IPS-20b (cell line): ENCODE measurements around the gene TENM4.

Experiments
- H3K27ac ChIP-seq: one replicate; pipeline ENCODE4 v1.5.1; 2013; ENCODE audit warnings: low read length
- H3K27me3 ChIP-seq: 2 replicates; pipeline ENCODE4 v1.6.1; 2013; ENCODE audit warnings: mild to moderate bottlenecking, low read length, inconsistent platforms; ENCODE audit not compliant: insufficient read depth
- H3K36me3 ChIP-seq: 2 replicates; pipeline ENCODE4 v1.6.1; 2013; ENCODE audit warnings: low read depth, mild to moderate bottlenecking, inconsistent platforms, low read length, moderate library complexity; ENCODE audit not compliant: insufficient read depth
- H3K4me1 ChIP-seq: 2 replicates; pipeline ENCODE4 v1.6.1; 2013; ENCODE audit warnings: mild to moderate bottlenecking, control low read depth, inconsistent platforms, low read length, moderate library complexity; ENCODE audit not compliant: insufficient read depth
- H3K4me3 ChIP-seq: 2 replicates; pipeline ENCODE4 v1.5.1; 2013; ENCODE audit warnings: mild to moderate bottlenecking, low read length, inconsistent platforms
- H3K9ac ChIP-seq: 2 replicates; pipeline ENCODE4 v1.6.1; 2013; ENCODE audit warnings: low read depth, mild to moderate bottlenecking, inconsistent platforms, low read length, moderate library complexity
- H3K9me3 ChIP-seq: 2 replicates; pipeline ENCODE4 v1.6.1; 2013; ENCODE audit warnings: mild to moderate bottlenecking, low read depth, low read length, inconsistent platforms; ENCODE audit not compliant: insufficient read depth

TENM4 gene

GRCh38 chr11:78943154-78943553 lies 497.7 kb downstream of the TENM4 start:
- Histone ChIP-seq H3K36me3 (no peaks in the 10 kb centered on the region), H3K27me3 (no peaks in the 10 kb centered on the region), H3K27ac (no peak overlapping the region), H3K4me1 (peaks cover 17% of the 10 kb centered on the region), H3K4me3 (no peak overlapping the region), H3K9ac (no peak overlapping the region), H3K9me3 (no peaks in the 10 kb centered on the region)

DNA sequence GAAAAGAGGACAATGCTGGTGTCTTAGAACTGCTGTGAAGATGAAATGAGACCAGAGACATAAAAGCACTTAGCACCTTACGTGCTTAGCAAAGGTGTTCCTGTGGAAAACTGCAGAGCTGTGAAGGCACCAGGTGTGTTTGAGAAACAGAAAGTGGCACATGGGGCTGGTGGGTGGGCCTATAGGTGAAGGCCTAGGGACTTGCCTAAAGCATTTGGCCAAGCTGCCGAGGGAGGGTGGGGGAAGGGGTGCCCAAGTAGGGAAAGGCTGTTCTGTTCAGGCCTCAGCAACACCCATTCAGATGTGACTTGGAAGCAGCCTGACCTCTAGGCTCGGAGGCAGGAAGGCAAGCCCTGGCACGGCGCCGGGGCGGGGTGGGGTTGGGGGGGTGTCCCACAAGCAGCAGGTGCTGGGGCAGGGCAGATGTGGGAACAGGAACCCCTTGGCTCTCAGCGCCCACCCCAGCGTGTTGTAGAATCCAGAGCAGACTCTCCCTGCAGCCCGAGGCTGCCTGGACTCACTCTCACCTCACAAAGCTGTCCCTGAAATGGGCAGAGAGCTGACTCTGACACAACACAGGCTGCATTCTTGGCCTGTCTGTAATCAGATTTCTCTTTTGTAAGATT lies 499.5 kb downstream of the TENM4 start:
- no peaks in the 10 kb centered on the region for H3K9me3 ChIP-seq
- peaks cover 17% of the 10 kb centered on the region for H3K4me1 ChIP-seq
- H3K27me3 ChIP-seq, result no peaks in the 10 kb centered on the region
- H3K27ac ChIP-seq, result no peak overlapping the region
- H3K36me3 ChIP-seq, result no peaks in the 10 kb centered on the region
- H3K9ac ChIP-seq, result no peak overlapping the region
- H3K4me3 ChIP-seq, result no peak overlapping the region

- Histone ChIP-seq H3K27me3 (no peaks in the 10 kb centered on the region), H3K4me1 (peaks cover 17% of the 10 kb centered on the region), H3K4me3 (peak overlapping the region; percentile 16; the same call in 1 of the 2 replicates), H3K9me3 (no peaks in the 10 kb centered on the region), H3K9ac (no peak overlapping the region), H3K27ac (no peak overlapping the region), H3K36me3 (no peaks in the 10 kb centered on the region)
Observed at GRCh38 chr11:78940500-78941225, 500.2 kb downstream of the TENM4 start.

DNA sequence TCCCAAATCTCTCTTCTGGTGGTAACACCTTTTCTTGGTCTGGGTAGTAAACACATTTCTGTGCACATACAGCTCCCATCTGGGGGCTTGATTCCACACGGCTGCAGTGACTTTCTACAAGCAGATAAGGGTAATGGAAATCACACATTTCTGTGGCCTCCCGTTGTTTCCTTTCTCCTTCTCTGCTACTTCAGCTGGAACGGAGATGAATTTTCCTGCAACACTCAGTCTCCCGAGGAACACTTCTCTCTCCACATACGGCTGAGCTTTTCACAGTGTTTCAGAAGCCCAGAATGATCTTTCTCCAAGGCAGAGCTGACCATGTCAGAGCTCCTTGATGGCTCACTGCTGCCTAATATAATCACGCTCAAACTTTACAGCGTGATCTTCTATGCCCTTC lies 501.9 kb downstream of the TENM4 start:
- H3K27me3 ChIP-seq, result peaks cover 5% of the 10 kb centered on the region; the same call in 1 of the 2 replicates
- H3K27ac ChIP-seq, result no peak overlapping the region
- no peak overlapping the region for H3K4me3 ChIP-seq
- no peaks in the 10 kb centered on the region for H3K36me3 ChIP-seq
- H3K9ac ChIP-seq, result no peak overlapping the region
- no peaks in the 10 kb centered on the region for H3K9me3 ChIP-seq
- H3K4me1 ChIP-seq, result peaks cover 17% of the 10 kb centered on the region

- H3K27me3 ChIP-seq, result peaks cover 10% of the 10 kb centered on the region; the same call in 1 of the 2 replicates
- no peak overlapping the region for H3K4me3 ChIP-seq
- H3K9me3 ChIP-seq, result no peaks in the 10 kb centered on the region
- peaks cover 16% of the 10 kb centered on the region for H3K4me1 ChIP-seq
- no peak overlapping the region for H3K27ac ChIP-seq
- H3K36me3 ChIP-seq, result no peaks in the 10 kb centered on the region
- H3K9ac ChIP-seq, result no peak overlapping the region
Observed at GRCh38 chr11:78938036-78938435, 502.8 kb downstream of the TENM4 start.

DNA sequence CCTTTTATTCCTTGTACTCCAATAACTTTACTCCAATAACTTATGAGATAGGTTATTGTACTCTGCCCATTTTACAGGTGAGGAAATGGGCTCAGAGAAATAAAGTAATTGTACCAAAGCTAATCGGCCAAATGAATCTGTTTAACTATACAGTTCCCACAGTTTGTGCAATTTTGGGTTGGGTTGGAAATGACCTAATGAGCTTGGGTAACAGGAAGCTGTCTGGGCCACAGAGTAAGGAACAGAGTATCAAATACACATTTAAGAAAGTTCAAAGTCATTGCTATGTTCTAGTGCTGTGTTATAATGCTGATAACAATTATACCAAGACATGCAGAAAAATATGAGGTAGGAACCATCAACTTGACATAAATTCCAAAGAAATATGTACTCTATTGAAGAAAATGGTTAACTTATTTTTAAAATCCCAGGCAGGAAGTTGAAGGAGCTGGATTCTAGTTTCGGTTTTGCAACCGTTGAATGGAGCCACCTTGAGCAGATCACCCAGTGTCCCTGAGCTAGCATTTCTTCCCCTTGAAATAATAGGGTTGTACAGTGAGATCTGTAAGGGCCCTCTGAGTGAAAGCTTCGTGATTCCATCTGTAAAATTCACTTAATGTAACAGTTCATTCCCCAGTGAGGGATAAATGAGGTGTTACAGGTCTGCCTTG lies 505.3 kb downstream of the TENM4 start:
- H3K27ac ChIP-seq, result no peak overlapping the region
- no peak overlapping the region for H3K4me3 ChIP-seq
- H3K27me3 ChIP-seq, result peaks cover 35% of the 10 kb centered on the region
- H3K9me3 ChIP-seq, result peaks cover 7% of the 10 kb centered on the region; the same call in 1 of the 2 replicates
- no peaks in the 10 kb centered on the region; the same call in 1 of the 2 replicates for H3K36me3 ChIP-seq
- H3K9ac ChIP-seq, result no peak overlapping the region
- H3K4me1 ChIP-seq, result peaks cover 12% of the 10 kb centered on the region

DNA sequence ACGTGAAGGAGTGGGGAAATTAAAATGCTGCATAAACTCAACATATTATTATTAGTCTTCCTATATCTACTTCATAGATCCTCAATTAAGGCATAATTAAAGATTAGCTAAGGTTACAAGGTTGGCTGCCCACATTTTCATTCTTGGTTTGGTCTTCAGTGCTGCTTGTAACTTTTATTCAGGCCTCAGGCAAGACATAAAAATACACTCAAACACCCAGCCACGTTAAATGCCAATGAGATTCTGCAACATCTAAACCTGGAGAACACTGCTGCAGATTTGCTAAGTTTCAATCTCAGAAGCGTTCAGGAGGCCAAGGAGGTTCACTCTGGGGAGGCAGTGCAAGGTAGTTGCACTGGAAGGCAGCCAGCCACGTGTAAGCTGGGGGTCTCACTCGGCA lies 507.5 kb downstream of the TENM4 start:
- peaks cover 7% of the 10 kb centered on the region; the same call in 1 of the 2 replicates for H3K9me3 ChIP-seq
- no peak overlapping the region for H3K4me3 ChIP-seq
- H3K27ac ChIP-seq, result no peak overlapping the region
- no peaks in the 10 kb centered on the region; the same call in 1 of the 2 replicates for H3K36me3 ChIP-seq
- H3K4me1 ChIP-seq, result peaks cover 24% of the 10 kb centered on the region
- H3K27me3 ChIP-seq, result peaks cover 53% of the 10 kb centered on the region
- no peak overlapping the region for H3K9ac ChIP-seq

DNA sequence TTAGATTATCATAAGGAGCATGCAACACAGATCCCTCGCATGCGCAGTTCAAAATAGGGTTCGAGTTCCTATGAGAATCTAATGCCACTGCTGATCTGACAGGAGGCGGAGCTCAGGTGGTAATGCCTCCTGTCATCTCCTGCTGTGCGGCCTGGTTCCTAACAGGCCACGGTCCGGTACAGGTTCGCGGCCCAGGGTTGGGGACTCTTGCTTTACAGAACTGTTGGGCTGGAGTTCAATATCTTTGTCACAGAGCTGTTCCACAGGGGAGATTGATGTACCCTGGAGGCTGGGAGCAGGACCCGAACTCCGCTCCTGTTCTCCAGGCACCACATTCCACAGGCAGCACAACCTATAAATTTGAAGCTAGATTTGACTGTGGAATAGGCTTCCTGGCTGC lies 508.1 kb downstream of the TENM4 start:
- Histone ChIP-seq H3K4me3 (no peak overlapping the region), H3K36me3 (no peaks in the 10 kb centered on the region; the same call in 1 of the 2 replicates), H3K27me3 (peaks cover 59% of the 10 kb centered on the region), H3K9me3 (peaks cover 7% of the 10 kb centered on the region; the same call in 1 of the 2 replicates), H3K9ac (no peak overlapping the region), H3K27ac (no peak overlapping the region), H3K4me1 (peaks cover 27% of the 10 kb centered on the region)

GRCh38 chr11:78931891-78932290 lies 508.9 kb downstream of the TENM4 start:
- no peak overlapping the region for H3K27ac ChIP-seq
- no peak overlapping the region for H3K9ac ChIP-seq
- peaks cover 68% of the 10 kb centered on the region for H3K27me3 ChIP-seq
- peaks cover 7% of the 10 kb centered on the region; the same call in 1 of the 2 replicates for H3K9me3 ChIP-seq
- no peak overlapping the region for H3K4me3 ChIP-seq
- no peaks in the 10 kb centered on the region; the same call in 1 of the 2 replicates for H3K36me3 ChIP-seq
- H3K4me1 ChIP-seq, result peaks cover 27% of the 10 kb centered on the region

GRCh38 chr11:78930810-78931523 lies 509.9 kb downstream of the TENM4 start:
- Histone ChIP-seq H3K4me3 (no peak overlapping the region), H3K36me3 (no peaks in the 10 kb centered on the region; the same call in 1 of the 2 replicates), H3K27ac (no peak overlapping the region), H3K9me3 (peaks cover 7% of the 10 kb centered on the region; the same call in 1 of the 2 replicates), H3K4me1 (peaks cover 27% of the 10 kb centered on the region), H3K9ac (no peak overlapping the region), H3K27me3 (peaks cover 72% of the 10 kb centered on the region)

- Histone ChIP-seq H3K4me1 (peaks cover 27% of the 10 kb centered on the region), H3K9me3 (peaks cover 7% of the 10 kb centered on the region; the same call in 1 of the 2 replicates), H3K36me3 (no peaks in the 10 kb centered on the region; the same call in 1 of the 2 replicates), H3K9ac (no peak overlapping the region), H3K4me3 (peak overlapping the region; percentile 17; the same call in 1 of the 2 replicates), H3K27ac (no peak overlapping the region), H3K27me3 (peaks cover 72% of the 10 kb centered on the region)
Observed at GRCh38 chr11:78929906-78930220, 511.0 kb downstream of the TENM4 start.
